Measurements from ENCODE around the gene PARD3B. TPM values are rescaled to one million over a fixed set of nuclear protein-coding genes. Genes with fewer than 3 reads are reported as not detected.

The PARD3B gene
- total and polyA plus RNA-seq, 8 donors = 1.8 to 42.6 (median 15.1) TPM

DNA sequence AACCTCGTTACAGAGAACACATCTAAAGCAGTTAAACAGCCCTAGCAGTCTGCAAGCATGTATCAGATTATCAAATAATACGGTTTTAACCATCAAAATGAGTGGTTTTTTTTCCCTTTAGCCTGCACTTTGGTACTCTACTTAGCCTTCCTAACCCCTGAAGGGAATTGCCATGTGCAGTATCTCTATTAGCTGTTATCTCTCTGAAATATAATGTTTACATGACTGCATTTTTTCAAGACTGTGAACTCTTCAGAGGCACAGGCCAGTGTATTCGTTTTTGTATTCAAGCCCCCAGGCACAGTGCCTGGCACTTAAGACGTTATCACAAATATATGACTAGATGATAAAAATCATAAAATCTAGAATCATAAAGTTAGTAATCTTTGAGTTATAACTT, 509.5 kb downstream of the PARD3B start:
- intact Hi-C loops (cut with DNase I; ENCODE audit: low total_unique reads) = no loop called here
- Histone ChIP-seq H3K36me3 (no peaks in the 10 kb centered on the region), H3K27me3 (no peaks in the 10 kb centered on the region), H3K9me3 (peaks cover 0 to 6% (median 0%) of the 10 kb centered on the region in 4 donors), H3K4me3 (no peak overlapping the region), H3K27ac (no peak overlapping the region), H3K4me1 (peaks cover 0 to 7% (median 0%) of the 10 kb centered on the region in 4 donors)
- no peak for TF ChIP-seq POLR2A (IDR thresholded peaks at IDR 0.05)
- no peak for TF ChIP-seq EP300 (IDR thresholded peaks at IDR 0.05)
- TF ChIP-seq, protein P1, sequence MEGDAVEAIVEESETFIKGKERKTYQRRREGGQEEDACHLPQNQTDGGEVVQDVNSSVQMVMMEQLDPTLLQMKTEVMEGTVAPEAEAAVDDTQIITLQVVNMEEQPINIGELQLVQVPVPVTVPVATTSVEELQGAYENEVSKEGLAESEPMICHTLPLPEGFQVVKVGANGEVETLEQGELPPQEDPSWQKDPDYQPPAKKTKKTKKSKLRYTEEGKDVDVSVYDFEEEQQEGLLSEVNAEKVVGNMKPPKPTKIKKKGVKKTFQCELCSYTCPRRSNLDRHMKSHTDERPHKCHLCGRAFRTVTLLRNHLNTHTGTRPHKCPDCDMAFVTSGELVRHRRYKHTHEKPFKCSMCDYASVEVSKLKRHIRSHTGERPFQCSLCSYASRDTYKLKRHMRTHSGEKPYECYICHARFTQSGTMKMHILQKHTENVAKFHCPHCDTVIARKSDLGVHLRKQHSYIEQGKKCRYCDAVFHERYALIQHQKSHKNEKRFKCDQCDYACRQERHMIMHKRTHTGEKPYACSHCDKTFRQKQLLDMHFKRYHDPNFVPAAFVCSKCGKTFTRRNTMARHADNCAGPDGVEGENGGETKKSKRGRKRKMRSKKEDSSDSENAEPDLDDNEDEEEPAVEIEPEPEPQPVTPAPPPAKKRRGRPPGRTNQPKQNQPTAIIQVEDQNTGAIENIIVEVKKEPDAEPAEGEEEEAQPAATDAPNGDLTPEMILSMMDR (IDR thresholded peaks at IDR 0.05) = no peak
- TF ChIP-seq POLR2AphosphoS5 (IDR thresholded peaks at IDR 0.05) = no peak
- DNase-seq = no peak
- 60 to 70% (median 63%) methylated on average over 4 of the region's 4 CpGs for WGBS, 5 donors

DNA sequence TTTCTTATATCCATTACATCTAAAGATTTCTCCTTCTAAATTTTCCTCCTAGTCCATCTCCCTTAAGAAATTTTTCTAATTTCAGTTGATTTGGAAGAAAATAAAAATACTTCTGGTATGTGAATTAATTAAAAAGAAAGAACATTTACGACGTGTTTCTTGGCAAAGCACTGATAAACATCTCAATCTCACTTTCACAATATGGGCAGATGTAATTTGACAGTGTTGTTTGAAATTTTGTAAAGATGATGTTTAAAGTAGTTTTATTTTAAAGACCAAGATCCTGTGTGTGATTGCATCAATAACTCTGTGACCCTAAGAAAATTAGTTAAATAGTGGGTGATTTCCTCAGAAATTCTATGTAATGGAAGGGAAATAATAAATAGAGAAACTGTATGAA, 510.0 kb downstream of the PARD3B start:
- intact Hi-C loops (cut with DNase I; ENCODE audit: low total_unique reads) = no loop called here
- no peak overlapping the region for H3K4me3 ChIP-seq
- no peak overlapping the region for H3K27ac ChIP-seq
- H3K9me3 ChIP-seq = peaks cover 0 to 6% (median 0%) of the 10 kb centered on the region in 4 donors
- TF ChIP-seq POLR2A (IDR thresholded peaks at IDR 0.05) (no peak), EP300 (IDR thresholded peaks at IDR 0.05) (no peak)
- TF ChIP-seq, protein P1 (IDR thresholded peaks at IDR 0.05) = no peak
- H3K36me3 ChIP-seq = no peaks in the 10 kb centered on the region
- DNase-seq = no peak
- 67 to 85% (median 77%) methylated on average over 2 of the region's 2 CpGs for WGBS, 5 donors
- no peaks in the 10 kb centered on the region for H3K27me3 ChIP-seq
- H3K4me1 ChIP-seq = peaks cover 0 to 7% (median 0%) of the 10 kb centered on the region in 4 donors

DNA sequence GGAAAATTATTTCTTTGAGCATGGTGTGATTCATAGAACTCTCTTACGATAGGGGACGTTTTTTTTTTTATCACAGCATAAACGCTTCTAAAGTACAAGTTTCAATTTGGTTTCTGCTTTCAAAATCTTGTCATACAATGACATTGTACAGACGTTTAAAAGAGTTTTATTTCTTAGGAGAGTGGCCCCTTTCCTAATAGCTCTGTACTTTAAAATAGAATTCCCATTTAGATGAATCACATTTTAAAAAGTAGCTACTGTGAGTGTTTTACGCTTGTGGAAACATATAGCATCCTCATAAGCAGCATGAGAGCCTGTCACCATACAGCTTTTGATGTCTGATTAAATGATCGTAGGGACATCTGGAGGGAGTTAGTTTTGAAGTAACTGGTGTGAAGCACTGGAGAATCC, 510.9 kb downstream of the PARD3B start:
- H3K27me3 ChIP-seq = no peaks in the 10 kb centered on the region
- no peak overlapping the region for H3K4me3 ChIP-seq
- no peaks in the 10 kb centered on the region for H3K36me3 ChIP-seq
- intact Hi-C loops (cut with DNase I; ENCODE audit: low total_unique reads) = no loop called here
- peaks cover 0 to 6% (median 0%) of the 10 kb centered on the region in 4 donors for H3K9me3 ChIP-seq
- TF ChIP-seq POLR2AphosphoS5 (IDR thresholded peaks at IDR 0.05) = no peak
- no peak for TF ChIP-seq EP300 (IDR thresholded peaks at IDR 0.05)
- TF ChIP-seq, protein P1 (IDR thresholded peaks at IDR 0.05) = no peak
- no peak for TF ChIP-seq POLR2A (IDR thresholded peaks at IDR 0.05)
- peaks cover 0 to 7% (median 0%) of the 10 kb centered on the region in 4 donors for H3K4me1 ChIP-seq
- H3K27ac ChIP-seq = no peak overlapping the region
- DNase-seq = peak in 1 of 2 donors; percentile 40
- WGBS, 5 donors = 64 to 75% (median 69%) methylated on average over 6 of the region's 6 CpGs

DNA sequence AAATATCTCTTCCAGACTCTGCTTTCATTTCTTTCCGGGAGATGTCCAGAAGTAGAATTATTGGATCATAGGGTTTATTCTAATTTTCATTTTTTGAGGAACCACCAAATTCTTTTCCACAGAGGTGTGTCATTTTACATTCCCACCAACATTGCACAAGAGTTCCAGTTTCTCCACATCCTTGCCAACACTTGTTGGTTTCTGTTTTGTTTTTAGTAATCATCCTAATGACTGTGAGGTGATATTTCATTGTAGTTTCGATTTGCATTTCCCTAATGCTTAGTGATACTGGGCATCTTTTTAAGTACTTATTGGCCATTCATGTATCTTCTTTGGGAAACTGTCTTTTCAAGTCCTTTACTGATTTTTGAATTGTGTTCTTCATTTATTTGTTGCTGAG, 513.1 kb downstream of the PARD3B start:
- peaks cover 0 to 7% (median 0%) of the 10 kb centered on the region in 4 donors for H3K4me1 ChIP-seq
- H3K27me3 ChIP-seq = no peaks in the 10 kb centered on the region
- peaks cover 0 to 6% (median 0%) of the 10 kb centered on the region in 4 donors for H3K9me3 ChIP-seq
- TF ChIP-seq POLR2A (IDR thresholded peaks at IDR 0.05) = no peak
- TF ChIP-seq EP300 (IDR thresholded peaks at IDR 0.05) = no peak
- TF ChIP-seq, protein P1 (IDR thresholded peaks at IDR 0.05) = no peak
- TF ChIP-seq POLR2AphosphoS5 (IDR thresholded peaks at IDR 0.05) = no peak
- H3K4me3 ChIP-seq = no peak overlapping the region
- intact Hi-C loops (cut with DNase I; ENCODE audit: low total_unique reads) = no loop called here
- 91 to 95% (median 93%) methylated on average over 2 of the region's 2 CpGs for WGBS, 5 donors
- no peaks in the 10 kb centered on the region for H3K36me3 ChIP-seq
- no peak for DNase-seq
- H3K27ac ChIP-seq = no peak overlapping the region

Data from stomach (tissue), 9 donors.